ENCODE data around the gene PPP1R14D. TPM values are rescaled to one million over a fixed set of nuclear protein-coding genes. Genes with fewer than 3 reads are reported as not detected.

Gene PPP1R14D
- polyA plus RNA-seq, 3 donors: not detected

DNA sequence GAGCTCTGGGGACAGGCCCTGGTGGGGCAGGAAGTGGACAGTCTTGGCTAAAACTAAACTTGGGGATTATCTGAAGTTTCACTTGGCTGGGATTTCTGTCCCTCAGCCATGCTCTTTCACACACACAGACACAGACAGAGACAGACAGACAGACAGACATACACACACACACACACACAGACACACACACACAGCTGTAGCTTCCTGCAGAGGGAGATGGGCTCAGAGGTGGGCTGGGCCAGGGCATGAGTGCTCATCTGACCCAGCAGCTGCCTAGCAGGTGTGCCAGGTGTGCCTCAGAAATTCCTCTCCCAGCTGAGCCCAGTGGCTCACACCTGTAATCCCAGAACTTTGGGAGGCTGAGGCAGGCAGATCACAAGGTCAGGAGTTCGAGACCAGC, 42.2 kb upstream of the PPP1R14D start:
- Mint-ChIP-seq H3K36me3 (no peaks in the 10 kb centered on the region), H3K27ac (peak overlapping the region in 1 of 7 donors; percentile 52), H3K9me3 (peaks cover 0 to 6% (median 0%) of the 10 kb centered on the region in 7 donors), H3K27me3 (ENCODE audit: low read depth in 3 of 3) (peaks cover 26 to 39% (median 33%) of the 10 kb centered on the region in 3 donors), H3K4me3 (no peak overlapping the region), H3K4me1 (peaks cover 11% of the 10 kb centered on the region)
- H3K79me2 ChIP-seq (ENCODE audit: insufficient read depth, low read length): no peaks in the 10 kb centered on the region
- no peak overlapping the region for H3K9ac ChIP-seq (ENCODE audit: insufficient read depth, low read length, poor library complexity, severe bottlenecking)
- no peak overlapping the region for H3K4me3 ChIP-seq (replicated peaks in 1 of 3; ENCODE audit: low read depth in 2 of 3, low read length in 3 of 3)
- WGBS (ENCODE audit: insufficient coverage): no CpG with 5 or more reads among the region's 1 CpG
- no peak overlapping the region for H2AFZ ChIP-seq (ENCODE audit: insufficient read depth, low read depth, low read length, poor library complexity, severe bottlenecking)
- no peaks in the 10 kb centered on the region for H3K9me3 ChIP-seq (replicated peaks in 1 of 2; ENCODE audit: control insufficient read depth in 1 of 2, insufficient read depth in 1 of 2, low read length in 2 of 2)
- peaks cover 8 to 13% of the 10 kb centered on the region in 2 donors for H3K4me1 ChIP-seq (ENCODE audit: control insufficient read depth in 1 of 2, insufficient read depth in 2 of 2, low read length in 2 of 2)
- peaks cover 5 to 24% of the 10 kb centered on the region in 2 donors for H3K27me3 ChIP-seq (ENCODE audit: control insufficient read depth in 2 of 2, insufficient read depth in 2 of 2, low read length in 2 of 2)
- DNase-seq: no peak
- H3K27ac ChIP-seq (ENCODE audit: low read depth in 1 of 2, low read length in 2 of 2): no peak overlapping the region
- no peak overlapping the region for H3K4me2 ChIP-seq (replicated peaks; ENCODE audit: extremely low read depth, low read length, poor library complexity, severe bottlenecking)
- H4K20me1 ChIP-seq (ENCODE audit: insufficient read depth, low read length): no peaks in the 10 kb centered on the region
- TF ChIP-seq, protein P1, sequence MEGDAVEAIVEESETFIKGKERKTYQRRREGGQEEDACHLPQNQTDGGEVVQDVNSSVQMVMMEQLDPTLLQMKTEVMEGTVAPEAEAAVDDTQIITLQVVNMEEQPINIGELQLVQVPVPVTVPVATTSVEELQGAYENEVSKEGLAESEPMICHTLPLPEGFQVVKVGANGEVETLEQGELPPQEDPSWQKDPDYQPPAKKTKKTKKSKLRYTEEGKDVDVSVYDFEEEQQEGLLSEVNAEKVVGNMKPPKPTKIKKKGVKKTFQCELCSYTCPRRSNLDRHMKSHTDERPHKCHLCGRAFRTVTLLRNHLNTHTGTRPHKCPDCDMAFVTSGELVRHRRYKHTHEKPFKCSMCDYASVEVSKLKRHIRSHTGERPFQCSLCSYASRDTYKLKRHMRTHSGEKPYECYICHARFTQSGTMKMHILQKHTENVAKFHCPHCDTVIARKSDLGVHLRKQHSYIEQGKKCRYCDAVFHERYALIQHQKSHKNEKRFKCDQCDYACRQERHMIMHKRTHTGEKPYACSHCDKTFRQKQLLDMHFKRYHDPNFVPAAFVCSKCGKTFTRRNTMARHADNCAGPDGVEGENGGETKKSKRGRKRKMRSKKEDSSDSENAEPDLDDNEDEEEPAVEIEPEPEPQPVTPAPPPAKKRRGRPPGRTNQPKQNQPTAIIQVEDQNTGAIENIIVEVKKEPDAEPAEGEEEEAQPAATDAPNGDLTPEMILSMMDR (IDR thresholded peaks at IDR 0.05): no peak
- no peaks in the 10 kb centered on the region for H3K36me3 ChIP-seq (replicated peaks in 1 of 2; ENCODE audit: control insufficient read depth in 1 of 2, insufficient read depth in 2 of 2, low read length in 2 of 2)
- intact Hi-C loops (cut with micrococcal nuclease): no loop called here

DNA sequence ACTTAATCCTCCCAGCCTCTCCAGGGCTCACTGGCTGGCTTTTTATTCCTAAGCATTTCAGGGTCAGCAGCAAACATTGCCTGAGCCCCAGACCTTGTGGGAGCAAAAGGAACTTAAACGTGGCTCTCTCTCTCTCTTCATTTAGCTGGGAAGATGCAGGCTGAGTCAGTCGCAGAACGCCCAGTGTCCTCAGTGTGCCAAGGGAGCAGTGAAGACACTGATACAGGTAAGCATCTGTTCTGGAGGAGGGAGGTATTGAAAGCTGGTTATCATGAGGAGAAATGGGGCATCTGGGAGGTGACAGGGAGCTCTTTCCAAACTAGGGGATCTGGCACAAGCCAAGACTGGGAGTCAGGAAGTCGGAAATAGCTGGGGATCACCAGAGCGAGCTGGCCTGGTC, 41.2 kb upstream of the PPP1R14D start:
- Mint-ChIP-seq H3K4me1 (peaks cover 11% of the 10 kb centered on the region), H3K36me3 (no peaks in the 10 kb centered on the region), H3K4me3 (no peak overlapping the region), H3K27ac (peak overlapping the region in 1 of 7 donors; percentile 56), H3K27me3 (ENCODE audit: low read depth in 3 of 3) (peaks cover 25 to 33% (median 31%) of the 10 kb centered on the region in 3 donors), H3K9me3 (peaks cover 0 to 6% (median 0%) of the 10 kb centered on the region in 7 donors)
- TF ChIP-seq, protein P1 (IDR thresholded peaks at IDR 0.05): no peak
- Histone ChIP-seq H3K4me2 (replicated peaks; ENCODE audit: extremely low read depth, low read length, poor library complexity, severe bottlenecking) (no peak overlapping the region), H3K9ac (ENCODE audit: insufficient read depth, low read length, poor library complexity, severe bottlenecking) (no peak overlapping the region), H3K79me2 (ENCODE audit: insufficient read depth, low read length) (no peaks in the 10 kb centered on the region), H3K9me3 (replicated peaks in 1 of 2; ENCODE audit: control insufficient read depth in 1 of 2, insufficient read depth in 1 of 2, low read length in 2 of 2) (no peaks in the 10 kb centered on the region), H4K20me1 (ENCODE audit: insufficient read depth, low read length) (no peaks in the 10 kb centered on the region), H2AFZ (ENCODE audit: insufficient read depth, low read depth, low read length, poor library complexity, severe bottlenecking) (no peak overlapping the region), H3K4me3 (replicated peaks in 1 of 3; ENCODE audit: low read depth in 2 of 3, low read length in 3 of 3) (no peak overlapping the region), H3K36me3 (replicated peaks in 1 of 2; ENCODE audit: control insufficient read depth in 1 of 2, insufficient read depth in 2 of 2, low read length in 2 of 2) (no peaks in the 10 kb centered on the region), H3K4me1 (ENCODE audit: control insufficient read depth in 1 of 2, insufficient read depth in 2 of 2, low read length in 2 of 2) (peaks cover 8 to 13% of the 10 kb centered on the region in 2 donors), H3K27me3 (ENCODE audit: control insufficient read depth in 2 of 2, insufficient read depth in 2 of 2, low read length in 2 of 2) (peaks cover 4 to 21% of the 10 kb centered on the region in 2 donors), H3K27ac (ENCODE audit: low read depth in 1 of 2, low read length in 2 of 2) (no peak overlapping the region)
- no peak for DNase-seq
- intact Hi-C loops (cut with micrococcal nuclease): no loop called here
- 89% methylated on average over 4 of the region's 5 CpGs for WGBS (ENCODE audit: insufficient coverage)
